ENCODE measurements around the gene DNAL1.
"Not testable (repeated sequence)": the region's sequence is repeated elsewhere in the genome, so short reads cannot be mapped to it uniquely, and the experiment has no call there.

The DNAL1 gene

GRCh38 chr14:73708076-73708475, 63.3 kb downstream of the DNAL1 start:
- not testable (repeated sequence) for DNase-seq (ENCODE audit: low read depth)

GRCh38 chr14:73709904-73710469, 65.2 kb downstream of the DNAL1 start:
- DNase-seq (ENCODE audit: low read depth): no peak

- DNase-seq (ENCODE audit: low read depth): no peak
These were observed 66.0 kb downstream of the DNAL1 start for GRCh38 chr14:73710737-73711136.

GRCh38 chr14:73712071-73712506, 67.3 kb downstream of the DNAL1 start:
- peak; percentile 44 for DNase-seq (ENCODE audit: low read depth)

- peak; percentile 56 for DNase-seq (ENCODE audit: low read depth)
These were observed 67.9 kb downstream of the DNAL1 start for GRCh38 chr14:73712540-73713180.

- no peak for DNase-seq (ENCODE audit: low read depth)
These were observed 68.5 kb downstream of the DNAL1 start for GRCh38 chr14:73713206-73713802.

GRCh38 chr14:73713803-73714655, 69.2 kb downstream of the DNAL1 start, which contains the start of gene PNMA1:
Gene PNMA1 (minus strand): TSS chr14:73714384. CDS start chr14:73713639, 745 bp downstream.
- DNase-seq (ENCODE audit: low read depth): peak; percentile 93

GRCh38 chr14:73714656-73715081, 69.9 kb downstream of the DNAL1 start:
- peak; percentile 54 for DNase-seq (ENCODE audit: low read depth)

- no peak for DNase-seq (ENCODE audit: low read depth)
These were observed 70.9 kb downstream of the DNAL1 start for GRCh38 chr14:73715707-73716106.

- no peak for DNase-seq (ENCODE audit: low read depth)
These were observed 72.5 kb downstream of the DNAL1 start for GRCh38 chr14:73717266-73717665.

- DNase-seq (ENCODE audit: low read depth): no peak
These were observed 73.1 kb downstream of the DNAL1 start for GRCh38 chr14:73717711-73718417.

GRCh38 chr14:73718418-73719251, 73.8 kb downstream of the DNAL1 start:
- no peak for DNase-seq (ENCODE audit: low read depth)

GRCh38 chr14:73719361-73719760, 74.6 kb downstream of the DNAL1 start:
- no peak for DNase-seq (ENCODE audit: low read depth)

- DNase-seq (ENCODE audit: low read depth): no peak
These were observed 75.0 kb downstream of the DNAL1 start for GRCh38 chr14:73719791-73720190.

- no peak for DNase-seq (ENCODE audit: low read depth)
These were observed 75.8 kb downstream of the DNAL1 start for GRCh38 chr14:73720636-73721035.

GRCh38 chr14:73721101-73721821, 76.5 kb downstream of the DNAL1 start:
- no peak for DNase-seq (ENCODE audit: low read depth)

GRCh38 chr14:73722581-73722980, 77.8 kb downstream of the DNAL1 start:
- DNase-seq (ENCODE audit: low read depth): no peak

- peak; percentile 55 for DNase-seq (ENCODE audit: low read depth)
These were observed 78.6 kb downstream of the DNAL1 start for GRCh38 chr14:73723406-73723796.

- peak; percentile 97 for DNase-seq (ENCODE audit: low read depth)
These were observed 79.2 kb downstream of the DNAL1 start for GRCh38 chr14:73723797-73724661.

Data from ELR (cell line).